Measurements from ENCODE around the gene PSD2.
A peak's percentile ranks its signal among the peaks of the same experiment; 100 is the strongest.

Gene PSD2

DNA sequence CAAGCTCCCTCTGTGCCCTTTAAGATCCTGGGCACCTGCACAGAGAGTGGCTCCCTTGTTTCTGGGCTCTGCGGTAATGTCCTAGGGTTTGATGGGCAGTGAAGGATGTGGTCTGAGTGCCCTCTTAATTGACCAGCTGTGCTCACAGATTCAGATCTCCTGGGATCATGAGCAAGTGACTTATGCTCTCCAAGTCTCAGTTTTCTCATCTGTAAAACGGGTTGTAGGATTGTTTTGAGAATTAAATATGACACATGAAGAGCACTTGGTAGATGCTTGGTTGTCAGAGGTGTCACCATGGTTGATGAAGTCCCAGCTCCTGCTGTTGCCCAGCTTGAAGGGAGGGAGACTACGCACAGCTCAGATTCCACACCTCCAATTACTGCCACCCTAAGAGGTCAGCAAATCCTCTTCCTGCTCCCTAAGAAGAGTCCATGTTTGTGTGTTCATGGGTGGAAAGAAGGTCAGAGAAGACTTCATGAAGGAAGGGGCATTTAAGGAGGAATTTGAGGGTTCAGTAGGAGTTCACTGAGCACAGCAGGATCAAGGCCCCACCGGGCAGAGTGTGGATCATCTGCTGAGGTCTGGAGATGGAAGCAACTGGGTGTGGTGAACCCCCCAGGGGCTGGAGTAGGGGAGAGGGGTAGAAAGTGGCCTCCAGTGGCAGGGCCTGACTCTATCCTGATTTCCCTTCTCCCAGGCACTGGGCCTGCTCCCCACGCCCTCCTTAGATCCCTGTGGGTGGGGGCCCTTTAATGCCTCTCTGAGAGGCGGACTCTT lies 1.4 kb upstream of the PSD2 start:
- no peak overlapping the region for H3K4me3 Mint-ChIP-seq
- no peaks in the 10 kb centered on the region for H3K9me3 Mint-ChIP-seq
- H3K4me1 Mint-ChIP-seq: no peaks in the 10 kb centered on the region
- no peaks in the 10 kb centered on the region for H3K36me3 Mint-ChIP-seq (ENCODE audit: low read depth)
- ATAC-seq (no peak), DNase-seq (no peak)
- H3K27ac Mint-ChIP-seq: no peak overlapping the region
- peaks cover 61% of the 10 kb centered on the region for H3K27me3 Mint-ChIP-seq

DNA sequence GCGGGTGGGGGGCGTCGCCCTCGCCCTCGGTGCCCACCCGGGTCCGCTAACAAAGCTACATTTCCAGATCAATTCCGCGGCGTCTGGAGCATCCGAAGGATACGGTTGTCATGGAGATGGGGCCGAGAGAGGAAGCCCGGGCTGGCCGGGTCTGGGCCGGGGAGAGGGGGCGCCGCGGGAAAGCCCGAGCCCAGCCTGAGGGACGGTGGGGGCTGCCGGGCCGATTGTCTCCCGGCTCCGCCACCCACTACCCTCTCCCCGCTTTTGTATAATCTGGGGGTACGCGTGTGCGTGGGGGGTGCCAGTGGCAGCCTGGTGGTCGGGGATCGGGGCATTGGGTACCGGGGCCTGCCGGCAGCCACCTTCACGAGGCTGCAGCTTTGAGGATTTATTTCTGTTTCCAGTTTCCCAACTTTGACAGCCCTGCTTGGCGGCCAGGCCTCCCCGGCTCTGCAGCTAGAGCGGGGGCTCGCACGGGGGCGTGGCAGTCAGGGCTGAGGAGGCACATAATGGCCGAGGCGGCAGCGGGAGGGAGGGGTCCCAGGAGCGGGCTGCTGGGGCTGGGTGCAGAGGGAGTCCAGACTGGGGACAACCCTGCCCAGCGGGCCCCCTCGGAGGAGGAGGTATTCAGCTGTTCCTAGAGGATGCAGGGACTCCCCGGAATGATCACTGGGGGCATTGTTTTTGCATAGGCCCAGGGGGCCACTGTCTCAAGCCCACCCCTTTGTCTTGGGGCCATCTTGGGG lies 626 bp downstream of the PSD2 start:
- Mint-ChIP-seq H3K27me3 (peaks cover 72% of the 10 kb centered on the region), H3K4me1 (no peaks in the 10 kb centered on the region), H3K36me3 (ENCODE audit: low read depth) (no peaks in the 10 kb centered on the region), H3K9me3 (no peaks in the 10 kb centered on the region), H3K4me3 (peak overlapping the region; percentile 36), H3K27ac (no peak overlapping the region)
- ATAC-seq (no peak), DNase-seq (no peak)

DNA sequence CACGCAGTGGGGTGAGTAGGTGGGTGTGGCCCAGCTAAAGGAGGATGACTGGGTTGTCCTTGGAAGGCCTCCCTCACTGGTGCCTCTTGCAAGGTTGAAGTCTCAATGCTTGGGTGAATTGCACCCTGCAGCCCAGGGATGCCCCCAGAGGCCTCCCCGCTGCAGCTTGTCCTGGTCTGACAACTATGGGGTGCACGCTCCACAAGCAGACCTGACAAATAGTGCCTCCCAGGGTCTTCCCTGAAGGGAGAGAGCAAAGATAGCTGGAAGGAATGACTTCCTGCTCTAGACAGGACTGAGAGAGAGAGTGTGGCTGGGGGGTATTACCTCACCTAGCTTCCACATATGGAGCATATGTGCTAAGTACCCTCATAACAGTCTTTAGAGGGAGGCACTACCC lies 1.7 kb downstream of the PSD2 start:
- no peak overlapping the region for H3K27ac Mint-ChIP-seq
- H3K36me3 Mint-ChIP-seq (ENCODE audit: low read depth): no peaks in the 10 kb centered on the region
- DNase-seq (no peak), ATAC-seq (no peak)
- H3K9me3 Mint-ChIP-seq: no peaks in the 10 kb centered on the region
- H3K4me1 Mint-ChIP-seq: no peaks in the 10 kb centered on the region
- no peak overlapping the region for H3K4me3 Mint-ChIP-seq
- H3K27me3 Mint-ChIP-seq: peaks cover 71% of the 10 kb centered on the region

DNA sequence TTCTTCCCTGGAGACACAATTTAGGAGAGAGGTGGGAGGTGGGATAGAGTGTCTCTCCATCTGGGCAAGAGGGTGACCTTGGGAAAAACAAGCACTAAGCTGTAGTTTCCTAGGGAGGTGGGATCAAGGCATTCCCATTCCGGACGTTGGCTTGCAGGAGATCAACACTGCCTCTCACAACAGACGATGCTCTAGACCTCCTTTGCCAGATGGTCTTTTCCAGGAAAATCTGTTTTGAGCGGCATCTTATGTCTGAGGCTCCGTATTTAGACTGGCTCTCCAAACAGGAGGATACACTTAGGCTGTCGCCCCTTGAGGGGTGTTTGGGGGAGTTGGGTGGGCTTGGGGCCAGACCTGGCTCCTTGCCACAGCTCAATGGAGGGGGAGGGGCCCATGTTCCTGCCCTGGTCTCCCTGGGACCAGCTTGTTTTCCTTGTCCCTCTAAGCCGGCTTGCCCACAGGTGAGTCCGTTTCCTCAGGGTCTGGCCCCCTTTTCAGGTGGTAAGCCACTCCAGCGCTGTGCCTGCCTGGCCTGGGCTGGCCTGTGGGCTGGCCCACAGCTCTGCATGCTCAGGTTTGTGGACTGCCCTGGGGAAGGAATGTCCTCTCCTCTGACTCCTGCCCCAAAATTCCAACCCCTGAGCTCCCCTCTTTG lies 2.4 kb downstream of the PSD2 start:
- H3K9me3 Mint-ChIP-seq: no peaks in the 10 kb centered on the region
- no peak overlapping the region for H3K4me3 Mint-ChIP-seq
- ATAC-seq (no peak), DNase-seq (no peak)
- no peaks in the 10 kb centered on the region for H3K36me3 Mint-ChIP-seq (ENCODE audit: low read depth)
- H3K27me3 Mint-ChIP-seq: peaks cover 66% of the 10 kb centered on the region
- H3K4me1 Mint-ChIP-seq: no peaks in the 10 kb centered on the region
- H3K27ac Mint-ChIP-seq: no peak overlapping the region

DNA sequence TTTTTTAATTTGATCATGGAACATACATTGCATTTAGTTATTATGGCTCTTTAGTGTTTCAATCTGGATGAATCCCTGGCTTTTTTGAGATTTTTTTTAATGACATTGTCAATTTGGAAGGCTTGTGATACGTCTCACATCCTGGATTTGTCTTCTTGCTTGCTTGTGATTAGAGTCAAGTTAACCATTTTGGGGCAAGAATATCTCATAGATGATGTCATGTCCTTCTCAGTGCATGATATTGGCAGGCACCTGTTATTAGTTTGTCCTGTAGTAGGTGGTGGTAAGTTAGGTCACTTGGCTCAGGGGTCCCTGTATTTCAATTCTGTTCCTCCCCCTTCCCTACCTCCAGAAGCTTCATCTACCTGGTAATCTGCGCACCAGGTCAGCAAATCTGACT lies 3.3 kb downstream of the PSD2 start:
- no peaks in the 10 kb centered on the region for H3K36me3 Mint-ChIP-seq (ENCODE audit: low read depth)
- DNase-seq (no peak), ATAC-seq (no peak)
- no peak overlapping the region for H3K27ac Mint-ChIP-seq
- H3K4me1 Mint-ChIP-seq: no peaks in the 10 kb centered on the region
- no peak overlapping the region for H3K4me3 Mint-ChIP-seq
- H3K27me3 Mint-ChIP-seq: peaks cover 64% of the 10 kb centered on the region
- no peaks in the 10 kb centered on the region for H3K9me3 Mint-ChIP-seq

DNA sequence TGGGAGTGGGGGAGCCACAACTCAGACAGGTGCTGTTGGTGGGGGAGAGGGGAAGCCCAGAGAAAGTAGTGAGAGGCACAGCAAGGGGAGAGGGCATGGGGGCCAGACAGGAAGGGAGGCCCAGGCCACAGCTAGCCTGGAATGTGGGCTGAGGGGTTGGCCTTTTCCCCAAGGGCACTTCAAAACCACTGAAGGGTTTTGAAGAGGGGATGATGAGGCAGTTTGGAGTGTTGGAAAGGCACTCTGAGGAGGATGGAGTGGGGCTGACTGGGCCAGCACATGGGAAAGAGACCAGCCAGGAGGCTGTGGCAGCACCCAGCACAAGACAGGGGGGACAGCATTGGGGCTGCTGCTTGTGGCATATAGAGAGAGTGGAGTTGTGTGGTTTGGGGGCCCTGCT lies 3.8 kb downstream of the PSD2 start:
- Mint-ChIP-seq H3K9me3 (no peaks in the 10 kb centered on the region), H3K36me3 (ENCODE audit: low read depth) (no peaks in the 10 kb centered on the region), H3K4me3 (no peak overlapping the region), H3K4me1 (no peaks in the 10 kb centered on the region), H3K27ac (no peak overlapping the region), H3K27me3 (peaks cover 60% of the 10 kb centered on the region)
- DNase-seq (no peak), ATAC-seq (no peak)

DNA sequence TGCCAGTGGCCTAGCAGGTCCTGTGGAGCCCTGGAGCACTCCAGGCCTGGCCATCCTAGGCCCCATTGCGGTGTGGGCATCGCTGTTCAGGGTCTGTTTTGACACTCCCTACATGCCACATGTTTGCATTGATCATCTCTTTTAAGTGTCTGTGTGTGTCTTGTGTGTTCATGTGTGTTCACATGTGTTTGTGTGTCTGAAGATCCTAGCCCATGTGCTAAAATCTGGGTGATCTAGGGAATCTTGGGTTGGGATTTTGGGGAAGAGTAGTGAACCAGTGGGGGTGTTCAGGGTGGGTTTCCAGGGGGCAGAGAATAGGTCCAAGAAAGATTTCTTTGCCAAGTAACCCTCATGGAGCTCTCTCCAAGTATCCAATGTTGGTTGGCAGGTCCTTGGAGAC lies 8.4 kb downstream of the PSD2 start:
- no peaks in the 10 kb centered on the region for H3K36me3 Mint-ChIP-seq (ENCODE audit: low read depth)

DNA sequence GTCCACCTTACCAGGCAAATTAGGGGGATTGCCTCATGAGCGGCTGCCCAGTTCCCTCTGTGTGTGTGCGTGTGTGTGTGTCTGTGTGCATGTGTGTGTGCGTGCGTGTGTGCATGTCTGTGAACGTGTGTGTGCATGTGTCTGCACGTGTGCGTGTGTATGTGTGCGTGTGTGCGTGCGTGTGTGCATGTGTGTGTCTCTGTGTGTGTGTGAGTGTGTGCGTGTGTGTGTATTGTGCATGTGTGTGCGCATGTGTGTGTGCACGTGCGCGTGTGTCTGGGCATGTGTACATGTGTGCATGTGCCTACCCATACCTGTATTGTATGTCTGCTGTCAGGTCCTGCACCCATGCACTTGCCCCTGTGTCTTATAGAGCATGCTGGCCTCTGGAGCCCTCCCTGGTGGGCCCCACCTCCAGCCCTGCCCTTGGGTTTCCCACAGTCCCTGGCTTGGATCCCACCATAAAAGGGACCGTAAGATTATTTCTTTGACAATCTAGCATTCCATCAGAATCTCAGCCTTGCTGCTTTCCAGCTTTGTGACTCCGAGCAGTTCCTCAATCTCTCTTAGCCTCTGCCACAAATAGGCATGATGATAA lies 9.3 kb downstream of the PSD2 start:
- Mint-ChIP-seq H3K27ac (no peak overlapping the region), H3K36me3 (ENCODE audit: low read depth) (no peaks in the 10 kb centered on the region), H3K9me3 (no peaks in the 10 kb centered on the region), H3K4me1 (no peaks in the 10 kb centered on the region), H3K4me3 (no peak overlapping the region), H3K27me3 (peaks cover 29% of the 10 kb centered on the region)
- ATAC-seq: no peak
- DNase-seq: no peak

More for the DNA sequence above, 8.4 kb downstream of the PSD2 start:
- no peaks in the 10 kb centered on the region for H3K4me1 Mint-ChIP-seq
- H3K27ac Mint-ChIP-seq: no peak overlapping the region
- H3K9me3 Mint-ChIP-seq: no peaks in the 10 kb centered on the region
- DNase-seq (no peak), ATAC-seq (no peak)
- H3K27me3 Mint-ChIP-seq: peaks cover 38% of the 10 kb centered on the region
- H3K4me3 Mint-ChIP-seq: no peak overlapping the region

DNA sequence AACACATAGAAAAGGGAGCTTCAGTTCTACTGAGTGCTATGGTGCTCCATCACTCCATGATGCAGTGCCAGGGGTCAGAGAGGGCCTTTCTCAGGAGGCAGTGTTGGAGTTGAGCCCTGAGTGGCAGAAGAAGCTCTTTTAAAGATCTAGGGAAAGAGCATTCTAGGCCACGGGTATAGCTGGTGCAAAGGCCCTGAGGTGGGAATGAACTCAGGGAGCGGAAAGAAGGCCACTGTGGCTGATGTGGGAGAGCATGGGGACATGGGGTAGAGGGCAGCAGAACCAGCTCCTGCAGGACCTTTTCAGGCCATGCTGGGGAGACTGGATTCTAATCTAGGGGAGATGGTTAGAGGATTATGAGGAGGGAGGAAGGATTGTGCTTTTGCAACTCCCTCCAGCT lies 9.9 kb downstream of the PSD2 start:
- no peak overlapping the region for H3K4me3 Mint-ChIP-seq
- no peak for ATAC-seq
- no peak overlapping the region for H3K27ac Mint-ChIP-seq

DNA sequence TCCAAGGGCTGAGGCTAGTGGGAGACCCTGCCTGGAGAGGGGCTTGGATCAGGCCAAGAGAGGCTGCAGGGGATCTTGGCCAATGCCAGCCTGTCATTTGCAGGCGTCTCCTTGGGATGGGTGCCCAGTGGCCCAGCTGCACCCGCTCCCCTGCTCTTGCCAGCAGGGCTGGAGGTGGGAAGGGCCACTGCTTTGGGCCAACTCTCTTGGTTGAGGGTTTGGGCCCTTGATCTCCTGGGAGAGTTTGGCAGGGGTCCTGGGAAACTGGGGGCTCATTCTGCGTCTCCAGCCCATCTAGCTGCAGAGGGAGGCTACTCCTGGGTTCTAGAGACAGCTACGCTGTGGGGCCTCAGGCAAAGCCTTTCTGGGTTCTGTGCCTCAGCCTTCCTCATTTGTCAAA lies 10.5 kb downstream of the PSD2 start:
- no peaks in the 10 kb centered on the region for H3K4me1 Mint-ChIP-seq
- no peak overlapping the region for H3K27ac Mint-ChIP-seq
- no peaks in the 10 kb centered on the region for H3K9me3 Mint-ChIP-seq
- H3K4me3 Mint-ChIP-seq: no peak overlapping the region
- H3K27me3 Mint-ChIP-seq: peaks cover 25% of the 10 kb centered on the region
- no peaks in the 10 kb centered on the region for H3K36me3 Mint-ChIP-seq (ENCODE audit: low read depth)
- ATAC-seq (no peak), DNase-seq (no peak)

More for the DNA sequence above, 9.9 kb downstream of the PSD2 start:
- H3K9me3 Mint-ChIP-seq: no peaks in the 10 kb centered on the region
- DNase-seq: no peak
- H3K36me3 Mint-ChIP-seq (ENCODE audit: low read depth): no peaks in the 10 kb centered on the region
- H3K4me1 Mint-ChIP-seq: no peaks in the 10 kb centered on the region
- peaks cover 29% of the 10 kb centered on the region for H3K27me3 Mint-ChIP-seq

DNA sequence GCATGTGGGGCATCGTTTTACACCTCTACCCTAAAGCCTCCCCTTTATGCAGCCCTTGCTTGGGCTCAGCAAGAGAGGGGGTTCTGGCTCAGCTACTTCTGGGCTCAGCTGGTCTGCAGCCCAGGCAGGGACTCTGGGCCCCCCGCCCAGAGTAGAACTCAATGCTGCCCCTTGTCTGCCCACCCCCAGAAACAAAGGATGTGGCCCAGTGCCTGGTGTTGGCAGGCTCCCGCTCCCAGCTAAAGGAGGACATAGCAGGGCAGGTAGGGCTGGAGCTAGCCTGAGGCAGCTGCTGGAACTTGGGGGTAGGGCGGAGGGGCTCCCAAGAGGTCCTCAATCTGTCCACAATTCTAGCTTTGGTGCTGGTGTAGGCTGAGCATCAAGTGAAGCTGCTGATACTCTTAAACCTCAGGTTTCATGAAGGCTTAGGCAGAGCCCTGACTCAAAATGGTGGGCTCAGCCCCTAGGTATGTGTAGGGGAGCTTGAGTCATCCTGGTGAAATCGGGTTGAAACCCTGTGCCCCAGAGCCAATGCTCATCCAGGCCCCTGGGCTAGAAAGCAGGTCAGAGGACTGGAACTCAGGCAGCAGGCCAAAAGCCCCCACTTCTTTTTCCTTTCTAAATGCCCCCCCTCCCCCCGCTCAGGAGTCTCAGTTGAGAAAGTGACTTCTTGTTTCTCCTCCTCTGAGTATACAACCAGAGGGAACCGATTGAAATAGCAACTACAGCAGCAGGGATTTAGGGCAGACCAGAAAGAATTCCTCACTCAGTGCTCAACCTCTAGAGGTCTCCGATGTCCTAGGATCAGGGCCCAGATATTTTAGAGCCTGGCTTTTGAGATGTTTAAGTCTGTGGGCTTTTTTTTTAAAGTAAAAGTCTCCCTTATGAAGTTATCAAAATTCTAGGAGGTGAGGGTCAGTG lies 11.4 kb downstream of the PSD2 start:
- H3K9me3 Mint-ChIP-seq: no peaks in the 10 kb centered on the region
- no peak for ATAC-seq

DNA sequence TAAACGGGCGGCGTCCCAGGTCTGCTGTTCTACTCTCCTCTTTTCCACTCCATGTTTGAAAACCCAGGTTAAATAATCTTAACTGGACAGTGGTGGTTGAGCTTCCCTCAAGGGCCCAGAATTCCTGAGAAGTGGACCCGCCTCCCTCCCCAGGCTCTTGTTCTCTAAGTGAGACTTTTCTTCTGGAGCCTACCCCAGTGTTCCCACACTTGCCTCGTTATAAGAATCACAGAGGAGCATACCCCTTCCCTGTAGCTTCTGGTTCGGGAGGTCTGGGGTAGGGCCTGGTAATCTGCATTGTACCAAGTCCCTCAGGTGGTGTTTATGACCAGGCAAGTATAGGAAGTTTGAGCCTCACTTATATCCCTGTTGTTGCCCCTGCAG lies 12.0 kb downstream of the PSD2 start:
- H3K27me3 Mint-ChIP-seq: peaks cover 19% of the 10 kb centered on the region
- H3K4me1 Mint-ChIP-seq: no peaks in the 10 kb centered on the region
- no peak for ATAC-seq
- no peaks in the 10 kb centered on the region for H3K9me3 Mint-ChIP-seq
- no peak overlapping the region for H3K4me3 Mint-ChIP-seq
- H3K36me3 Mint-ChIP-seq (ENCODE audit: low read depth): no peaks in the 10 kb centered on the region
- DNase-seq: no peak
- no peak overlapping the region for H3K27ac Mint-ChIP-seq

More for the DNA sequence above, 11.4 kb downstream of the PSD2 start:
- Mint-ChIP-seq H3K4me1 (no peaks in the 10 kb centered on the region), H3K4me3 (no peak overlapping the region), H3K27ac (no peak overlapping the region), H3K27me3 (peaks cover 21% of the 10 kb centered on the region), H3K36me3 (ENCODE audit: low read depth) (no peaks in the 10 kb centered on the region)
- no peak for DNase-seq

DNA sequence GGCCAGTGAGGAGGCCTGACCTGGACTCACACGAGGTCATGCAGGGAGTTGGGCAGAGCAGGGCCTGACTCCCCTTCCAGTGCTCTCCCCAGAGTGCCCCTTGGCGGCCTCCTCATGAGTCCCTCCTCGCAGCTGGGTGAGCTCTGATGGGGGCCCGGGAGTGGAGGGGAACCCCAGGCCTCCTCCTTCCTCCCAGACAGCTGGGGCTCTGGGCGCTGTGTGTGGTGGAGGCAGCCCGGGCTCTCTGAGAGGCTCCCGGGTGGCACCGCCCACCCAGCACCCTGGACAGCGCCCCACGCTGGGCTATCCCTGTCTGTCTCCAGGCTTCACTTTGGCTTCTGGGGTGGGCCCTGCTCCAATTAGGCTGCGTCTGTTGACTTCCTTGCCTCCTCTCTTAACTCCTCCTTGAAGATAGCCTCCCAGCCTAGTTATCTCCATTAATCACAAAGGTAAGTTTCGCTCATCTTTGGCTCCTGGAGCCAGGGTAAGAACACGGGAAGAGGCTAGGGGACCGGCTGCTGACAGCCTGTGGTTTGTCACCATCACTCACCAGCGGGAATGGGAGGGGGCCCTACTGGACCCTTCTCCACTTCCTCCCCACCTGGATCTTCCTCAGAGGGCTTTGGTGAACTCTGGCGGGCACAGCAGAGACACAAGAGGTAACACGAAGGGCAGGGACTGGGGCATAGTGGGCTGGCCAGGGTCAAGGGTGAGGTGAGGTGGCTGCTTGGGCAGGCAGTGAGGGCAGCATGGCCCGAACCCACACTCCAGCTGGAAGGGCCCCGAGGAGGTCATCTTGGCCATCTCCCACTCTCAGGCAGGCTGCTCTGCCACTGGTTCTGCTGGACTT lies 13.1 kb downstream of the PSD2 start:
- Mint-ChIP-seq H3K27me3 (peaks cover 19% of the 10 kb centered on the region), H3K4me1 (no peaks in the 10 kb centered on the region), H3K9me3 (no peaks in the 10 kb centered on the region), H3K4me3 (no peak overlapping the region), H3K27ac (no peak overlapping the region), H3K36me3 (ENCODE audit: low read depth) (no peaks in the 10 kb centered on the region)
- ATAC-seq (peak; percentile 52), DNase-seq (peak; percentile 58)

Data from activated naive CD8-positive, alpha-beta T cell treated with anti-CD3 and anti-CD28 coated beads, Interleukin-2, amount 50 U/mL, for 24 hours (primary cell).